Measurements from ENCODE around the gene INTS12.
"Not testable (repeated sequence)": the region's sequence is repeated elsewhere in the genome, so short reads cannot be mapped to it uniquely, and the experiment has no call there.

The INTS12 gene, protein sequence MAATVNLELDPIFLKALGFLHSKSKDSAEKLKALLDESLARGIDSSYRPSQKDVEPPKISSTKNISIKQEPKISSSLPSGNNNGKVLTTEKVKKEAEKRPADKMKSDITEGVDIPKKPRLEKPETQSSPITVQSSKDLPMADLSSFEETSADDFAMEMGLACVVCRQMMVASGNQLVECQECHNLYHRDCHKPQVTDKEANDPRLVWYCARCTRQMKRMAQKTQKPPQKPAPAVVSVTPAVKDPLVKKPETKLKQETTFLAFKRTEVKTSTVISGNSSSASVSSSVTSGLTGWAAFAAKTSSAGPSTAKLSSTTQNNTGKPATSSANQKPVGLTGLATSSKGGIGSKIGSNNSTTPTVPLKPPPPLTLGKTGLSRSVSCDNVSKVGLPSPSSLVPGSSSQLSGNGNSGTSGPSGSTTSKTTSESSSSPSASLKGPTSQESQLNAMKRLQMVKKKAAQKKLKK

DNA sequence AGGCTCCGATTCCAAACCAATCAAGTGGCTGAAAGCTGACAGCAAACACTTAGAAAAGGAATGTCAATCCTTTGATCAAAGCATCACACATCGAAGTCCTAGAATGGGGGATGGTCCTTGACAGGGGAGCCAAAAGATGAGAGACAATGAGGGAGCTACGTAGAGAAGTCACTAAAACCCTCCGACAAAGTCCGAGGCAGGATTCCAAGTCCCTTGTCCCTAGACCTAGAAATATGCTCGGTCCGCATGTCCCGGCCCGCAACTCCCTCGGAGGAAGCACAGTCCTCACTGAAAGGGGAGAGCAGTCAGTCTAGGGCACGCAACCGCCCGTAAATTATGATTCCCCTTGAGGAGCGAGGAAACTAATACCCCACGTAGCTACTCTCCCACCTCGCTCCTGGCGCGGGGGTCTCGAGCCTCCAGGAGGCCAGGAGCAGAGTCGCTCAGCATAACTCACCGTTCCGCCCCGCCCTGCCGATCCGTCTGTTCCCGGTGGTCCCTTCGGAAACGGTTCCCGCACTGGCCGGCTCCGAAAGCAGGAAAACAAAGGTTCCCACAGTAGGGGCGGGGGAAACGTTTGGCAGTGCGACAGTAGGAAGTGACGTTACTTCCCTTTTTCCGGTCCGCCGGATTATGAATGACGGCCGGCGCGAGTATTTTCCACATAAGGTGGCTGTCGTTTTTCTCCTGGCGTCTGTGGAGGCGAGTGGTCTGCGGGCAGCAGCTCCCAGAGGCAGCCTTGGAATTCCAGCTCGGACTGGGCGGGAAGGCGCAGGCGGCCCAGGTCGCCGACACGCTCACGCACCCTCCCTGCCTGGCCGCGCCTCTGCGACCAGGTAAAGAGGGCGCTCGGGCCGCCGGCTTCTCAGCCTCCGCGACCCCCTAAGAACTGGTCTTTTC, at the start of gene INTS12, which contains the start of gene GSTCD:
TSS of gene INTS12 (minus strand) at position 509 of the 900 bp plus-strand sequence. CDS start 8,684 bp downstream, outside the sequence.
TSS of gene GSTCD (plus strand) at position 604 of the 900 bp plus-strand sequence. CDS start 8,830 bp downstream, outside the sequence.
- DNase-seq (ENCODE audit: low read depth), result peak; percentile 83

- DNase-seq (ENCODE audit: low read depth), result no peak
These were observed 46.9 kb upstream of the INTS12 start for GRCh38 chr4:105755375-105755774.

DNA sequence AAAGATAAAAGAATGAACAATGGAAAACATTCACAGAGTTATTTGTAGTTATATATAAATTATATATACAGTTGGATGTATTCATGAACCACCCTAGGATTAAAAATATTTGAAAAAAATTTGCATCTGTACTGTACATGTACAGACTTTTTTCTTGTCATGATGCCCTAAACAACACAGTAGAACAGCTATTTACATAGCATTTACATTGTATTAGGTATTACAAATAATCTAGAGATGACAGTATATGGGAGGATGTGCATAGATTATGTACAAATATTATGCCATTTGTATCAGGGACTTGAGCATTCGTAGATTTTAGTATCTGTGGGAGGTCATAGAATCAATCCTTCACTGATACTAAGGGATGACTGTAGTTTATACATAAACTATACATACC, 44.9 kb upstream of the INTS12 start:
- DNase-seq (ENCODE audit: low read depth), result no peak

DNA sequence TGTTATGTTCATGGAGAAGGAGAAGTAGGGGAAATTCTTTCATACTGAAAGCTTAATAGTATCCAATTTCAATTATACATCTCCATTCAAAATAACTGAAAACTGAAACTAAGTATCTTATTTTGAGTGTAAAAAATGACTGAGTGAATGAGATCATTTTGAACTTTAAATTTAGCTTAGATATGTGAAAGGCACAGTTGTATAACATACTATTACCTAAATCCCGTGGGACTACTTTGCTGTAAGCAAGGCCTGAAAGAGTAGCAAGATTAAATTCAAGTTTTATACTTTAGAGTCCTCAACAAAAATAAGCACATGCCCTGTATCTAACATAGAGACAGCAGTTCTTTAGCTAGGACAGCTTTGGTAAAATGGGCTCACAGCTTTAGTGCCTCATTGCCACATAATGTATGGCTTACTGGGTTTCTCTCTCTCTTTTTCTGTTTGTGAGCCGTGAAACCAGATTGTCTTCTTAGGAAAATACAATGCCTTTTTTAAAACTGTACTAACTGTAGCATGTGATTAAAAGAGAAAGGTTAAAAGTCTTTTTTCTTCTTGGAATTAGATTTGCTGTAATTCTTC, 43.3 kb upstream of the INTS12 start:
- DNase-seq (ENCODE audit: low read depth), result no peak

DNA sequence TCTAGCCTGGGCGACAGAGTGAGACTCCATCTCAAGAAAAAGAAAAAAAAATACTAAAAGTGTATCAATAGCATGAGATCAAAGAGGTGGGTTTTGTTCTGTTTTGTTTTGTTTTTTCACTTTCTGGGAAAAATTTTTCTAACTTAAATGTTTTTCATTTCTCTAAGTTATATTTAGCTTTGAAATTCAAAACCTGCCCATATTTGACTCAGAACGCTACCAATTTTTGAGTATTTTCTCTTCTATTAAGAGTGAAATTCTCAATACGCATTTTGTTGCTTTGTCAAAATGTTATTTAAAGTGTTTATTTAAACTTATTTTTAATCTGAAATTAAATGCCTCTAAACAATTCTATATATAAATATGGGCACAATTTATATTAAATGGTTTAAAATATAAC, 39.7 kb upstream of the INTS12 start:
- DNase-seq (ENCODE audit: low read depth), result no peak

DNA sequence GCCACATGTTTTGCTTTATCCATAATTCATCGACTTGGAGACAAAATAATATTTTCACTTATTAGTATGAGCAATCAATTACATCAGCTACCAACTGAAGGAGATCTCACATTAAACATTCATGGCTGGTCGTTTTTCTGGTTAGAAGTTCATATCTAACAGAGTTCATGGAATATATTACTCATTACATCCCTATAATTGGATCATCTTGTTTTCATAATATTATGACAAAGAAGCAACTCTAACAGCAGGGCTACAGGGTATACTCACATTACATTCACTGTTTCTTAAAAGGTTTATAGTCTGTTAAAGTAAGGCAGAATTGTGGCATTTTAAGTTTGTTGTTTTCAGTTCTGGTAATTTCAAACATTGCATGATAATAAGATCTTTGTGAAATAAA, 33.1 kb upstream of the INTS12 start:
- no peak for DNase-seq (ENCODE audit: low read depth)

DNA sequence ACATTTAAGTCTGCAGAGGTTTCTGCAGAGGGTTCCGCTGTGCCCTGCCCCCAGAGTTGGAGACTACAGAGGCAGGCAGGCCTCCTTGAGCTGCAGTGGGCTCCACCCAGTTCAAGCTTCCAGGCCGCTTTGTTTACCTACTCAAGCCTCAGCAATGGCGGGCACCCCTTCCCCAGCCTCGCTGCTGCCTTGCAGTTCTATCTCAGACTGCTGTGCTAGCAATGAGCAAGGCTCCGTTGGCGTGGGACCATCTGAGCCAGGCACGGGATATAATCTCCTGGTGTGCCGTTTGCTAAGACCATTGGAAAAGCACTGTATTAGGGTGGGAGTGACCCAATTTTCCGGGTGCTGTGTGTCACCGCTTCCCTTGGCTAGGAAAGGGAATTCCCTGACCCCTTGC, 26.7 kb upstream of the INTS12 start:
- not testable (repeated sequence) for DNase-seq (ENCODE audit: low read depth)

- not testable (repeated sequence) for DNase-seq (ENCODE audit: low read depth)
These were observed 21.4 kb upstream of the INTS12 start for GRCh38 chr4:105729895-105730294.

DNA sequence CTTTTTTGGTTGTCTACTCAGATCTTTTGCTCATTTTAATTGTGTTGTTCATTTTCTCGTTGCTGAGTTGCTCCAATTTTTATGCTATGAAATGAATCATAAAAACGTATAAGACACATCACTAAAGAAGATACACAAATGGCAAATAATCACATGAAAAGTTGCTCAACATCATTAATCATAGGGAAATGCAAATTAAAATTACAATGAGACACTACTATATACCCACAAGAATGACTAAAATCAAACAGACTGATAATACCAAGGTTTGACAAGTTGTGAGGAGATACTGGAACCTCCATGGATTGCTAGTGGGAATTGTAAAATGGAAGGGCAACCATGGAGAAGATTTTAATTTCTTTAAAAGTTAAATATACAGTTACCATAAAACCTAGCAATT, 17.1 kb upstream of the INTS12 start:
- no peak for DNase-seq (ENCODE audit: low read depth)

DNA sequence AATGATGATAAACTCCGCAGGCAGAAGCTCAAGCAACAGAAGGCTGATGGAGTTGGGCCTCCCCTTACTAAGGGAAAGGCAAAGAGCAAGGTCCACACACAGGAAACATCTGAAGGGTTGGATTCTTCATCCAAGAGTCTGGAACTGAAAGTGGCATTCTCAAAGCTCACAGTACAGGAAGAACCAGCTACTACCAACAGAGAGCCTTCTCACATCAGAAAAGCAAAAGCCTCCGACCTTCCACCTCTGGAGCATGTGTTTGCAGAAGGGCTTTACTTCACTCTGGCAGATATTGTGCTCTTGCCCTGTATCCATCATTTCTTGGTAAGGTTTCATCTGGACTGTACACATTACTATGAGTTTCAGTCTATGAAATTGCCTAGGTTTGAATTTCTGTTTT, 10.7 kb upstream of the INTS12 start:
- no peak for DNase-seq (ENCODE audit: low read depth)

GRCh38 chr4:105715692-105716278, 7.3 kb upstream of the INTS12 start:
- no peak for DNase-seq (ENCODE audit: low read depth)

GRCh38 chr4:105714932-105715331, 6.4 kb upstream of the INTS12 start:
- no peak for DNase-seq (ENCODE audit: low read depth)

DNA sequence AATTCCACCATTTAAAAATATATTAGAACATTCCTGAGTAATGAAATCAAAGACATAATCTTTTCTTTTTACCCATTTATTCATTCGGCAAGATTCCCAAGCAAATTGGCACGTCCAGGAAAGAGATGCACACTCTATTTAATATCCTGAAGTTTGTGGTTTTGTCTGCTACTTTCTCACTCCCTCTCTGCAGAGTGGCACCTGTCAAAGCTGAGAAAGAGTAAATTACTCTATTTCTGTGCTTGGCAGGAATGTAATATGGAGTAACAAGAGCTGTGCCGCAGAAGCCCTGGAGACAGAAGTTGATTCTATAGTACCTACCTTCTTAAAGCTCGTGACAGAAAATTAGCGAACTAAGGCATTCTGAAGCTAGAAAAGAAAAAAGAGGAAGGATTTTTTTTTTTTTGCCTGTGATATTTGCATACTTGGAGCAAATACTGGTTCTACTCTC, 5.6 kb upstream of the INTS12 start:
- no peak for DNase-seq (ENCODE audit: low read depth)

- no peak for DNase-seq (ENCODE audit: low read depth)
These were observed 4.3 kb upstream of the INTS12 start for GRCh38 chr4:105712766-105713165.

- no peak for DNase-seq (ENCODE audit: low read depth)
These were observed 2.2 kb upstream of the INTS12 start for GRCh38 chr4:105710678-105711077.

DNA sequence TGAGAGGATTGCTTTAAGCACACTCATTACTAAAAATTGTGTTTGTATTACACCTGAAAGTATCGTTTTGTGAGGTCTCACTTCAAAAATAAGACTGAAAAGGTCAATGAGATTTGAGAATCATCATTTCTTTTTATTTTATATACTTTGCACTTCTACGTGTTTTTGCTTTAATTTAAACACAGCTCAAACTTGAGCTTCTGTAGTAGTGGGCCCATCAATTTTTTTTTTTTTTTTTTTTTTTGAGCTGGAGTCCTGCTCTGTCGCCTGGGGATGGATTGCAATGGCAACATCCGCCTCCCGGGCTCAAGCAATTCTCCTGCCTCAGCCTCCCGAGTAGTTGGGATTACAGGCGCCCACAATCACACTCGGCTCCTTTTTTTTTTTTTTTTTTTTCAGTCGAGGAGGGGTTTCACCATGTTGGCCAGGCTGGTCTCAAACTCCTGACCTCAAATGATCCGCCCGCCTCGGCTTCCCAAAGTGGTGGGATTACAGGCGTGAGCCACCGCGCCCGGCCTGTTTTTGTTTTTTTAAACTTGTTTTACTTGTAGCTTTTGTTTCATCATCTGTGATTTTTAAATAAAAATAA, 1.6 kb upstream of the INTS12 start:
- no peak for DNase-seq (ENCODE audit: low read depth)

DNA sequence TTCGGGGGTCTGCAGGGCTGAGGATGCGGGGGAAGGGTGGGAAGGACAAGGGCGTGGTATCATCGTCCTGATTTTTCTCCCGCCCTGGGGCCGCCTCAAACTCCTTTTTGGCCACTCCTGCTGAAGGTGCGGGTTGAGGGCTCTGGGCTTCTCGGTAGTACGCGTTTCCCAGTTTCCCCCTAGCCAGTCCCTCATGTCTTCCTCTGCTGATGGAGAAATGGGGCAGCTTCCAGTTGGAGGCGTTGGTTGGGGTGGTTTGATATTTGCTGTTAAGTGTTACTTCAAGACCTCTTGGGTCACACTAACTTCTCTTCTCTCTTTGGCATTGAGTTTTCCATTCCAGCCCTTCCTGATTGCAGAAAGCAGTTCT, 577 bp upstream of the INTS12 start:
- DNase-seq (ENCODE audit: low read depth), result no peak

DNA sequence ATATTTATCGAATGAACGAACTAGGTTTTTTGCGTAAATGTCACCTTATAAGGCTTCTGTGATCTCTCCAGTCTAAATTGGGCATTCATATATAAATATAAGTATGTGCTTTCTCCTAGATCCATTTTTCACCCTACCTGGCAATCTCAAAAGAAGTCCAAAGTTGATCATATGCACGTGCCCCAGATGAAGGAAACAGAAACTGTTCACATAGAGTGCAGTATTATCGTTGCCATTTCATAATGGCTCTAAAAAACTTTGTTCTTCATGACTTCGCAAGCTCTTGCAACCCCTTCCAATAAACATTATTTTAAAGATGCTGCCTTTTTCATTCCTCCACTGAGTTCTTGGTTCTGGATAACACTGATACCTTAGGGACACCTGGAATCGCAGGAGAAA, 708 bp downstream of the INTS12 start:
- no peak for DNase-seq (ENCODE audit: low read depth)

- no peak for DNase-seq (ENCODE audit: low read depth)
These were observed 9.9 kb downstream of the INTS12 start for GRCh38 chr4:105698607-105699006.

GRCh38 chr4:105695832-105696231, 12.7 kb downstream of the INTS12 start:
- DNase-seq (ENCODE audit: low read depth), result not testable (repeated sequence)

- DNase-seq (ENCODE audit: low read depth), result not testable (repeated sequence)
These were observed 13.7 kb downstream of the INTS12 start for GRCh38 chr4:105694812-105695211.

- no peak for DNase-seq (ENCODE audit: low read depth)
These were observed 21.9 kb downstream of the INTS12 start for GRCh38 chr4:105686571-105686970.

Data from stimulated activated CD4-positive, alpha-beta T cell treated with anti-CD3 and anti-CD28 coated beads, Interleukin-2, amount 100 ng/mL, for 4 hours (primary cell).